OCI-LY1 (cell line): ENCODE data around the gene TXNL1.

Experiments used
- H2AFZ ChIP-seq: fragments of 200-600 bp; sonication (generic), shearing (Covaris generic); 2 replicates; pipeline ENCODE4 v1.6.0; 2014; ENCODE audit warnings: antibody characterized with exemption, mild to moderate bottlenecking, low read length
- H3F3A ChIP-seq: fragments of 200-600 bp; sonication (generic), shearing (Covaris generic); 2 replicates; pipeline ENCODE4 v1.6.0; 2014; ENCODE audit warnings: mild to moderate bottlenecking, antibody characterized with exemption, low read length, moderate library complexity; ENCODE audit not compliant: insufficient read depth
- H3K27ac ChIP-seq: fragments of 200-600 bp; sonication (generic); 2 replicates; pipeline ENCODE4 v1.5.1; 2014; ENCODE audit warnings: low read length, mixed run types, mild to moderate bottlenecking, low read depth; ENCODE audit not compliant: poor library complexity, severe bottlenecking
- H3K27me3 ChIP-seq: fragments of 200-600 bp; sonication (generic); 2 replicates; pipeline ENCODE4 v1.6.0; 2014; ENCODE audit warnings: antibody characterized with exemption, mild to moderate bottlenecking, low read length, moderate library complexity; ENCODE audit not compliant: insufficient read depth
- H3K36me3 ChIP-seq: fragments of 200-600 bp; sonication (generic); 2 replicates; pipeline ENCODE4 v1.6.1; 2014; ENCODE audit warnings: mild to moderate bottlenecking, antibody characterized with exemption, low read length, moderate library complexity, mixed read lengths; ENCODE audit not compliant: insufficient read depth
- H3K4me1 ChIP-seq: fragments of 200-600 bp; sonication (generic); 2 replicates; pipeline ENCODE4 v1.5.1; 2014; ENCODE audit warnings: mild to moderate bottlenecking, low read length, moderate library complexity; ENCODE audit not compliant: insufficient read depth, severe bottlenecking
- H3K4me2 ChIP-seq: fragments of 200-600 bp; sonication (generic), shearing (Covaris generic); 2 replicates; pipeline ENCODE4 v1.6.1; 2014; ENCODE audit warnings: low read length
- H3K4me3 ChIP-seq: fragments of 200-600 bp; sonication (generic); 2 replicates; pipeline ENCODE4 v1.5.1; 2014; ENCODE audit warnings: low read length, low read depth, mild to moderate bottlenecking, mixed read lengths; ENCODE audit not compliant: poor library complexity, severe bottlenecking
- H3K79me2 ChIP-seq: fragments of 200-600 bp; shearing (Covaris generic); 2 replicates; pipeline ENCODE4 v1.6.1; 2016; ENCODE audit warnings: mixed run types, low read length, mixed read lengths; ENCODE audit not compliant: insufficient read depth
- H3K9ac ChIP-seq: fragments of 200-600 bp; sonication (generic), shearing (Covaris generic); 2 replicates; pipeline ENCODE4 v1.6.1; 2014; ENCODE audit warnings: mild to moderate bottlenecking, low read length, mixed read lengths
- H3K9me2 ChIP-seq: fragments of 200-600 bp; sonication (generic), shearing (Covaris generic); 2 replicates; pipeline ENCODE4 v1.6.1; 2014; ENCODE audit warnings: low read depth, mild to moderate bottlenecking, low read length, mixed read lengths
- H3K9me3 ChIP-seq: fragments of 200-600 bp; shearing (Covaris generic); 2 replicates; pipeline ENCODE4 v1.6.1; 2014; ENCODE audit warnings: low read length, mixed read lengths
- H4K20me1 ChIP-seq: fragments of 200-600 bp; sonication (generic), shearing (Covaris generic); 2 replicates; pipeline ENCODE4 v1.6.0; 2016; ENCODE audit warnings: mild to moderate bottlenecking, low read length; ENCODE audit not compliant: insufficient read depth
- EZH2 ChIP-seq: fragments of 200-600 bp; sonication (generic), shearing (Covaris generic); IDR thresholded peaks from 2 replicates; pipeline ENCODE4 v1.8.0; 2017; ENCODE audit warnings: borderline replicate concordance, mixed run types, mild to moderate bottlenecking, antibody characterized with exemption, low read length, moderate library complexity, mixed read lengths
- TF ChIP-seq, protein P1 (sequence below): fragments of 200-600 bp; sonication (generic), shearing (Covaris generic); IDR thresholded peaks from 2 replicates; pipeline ENCODE4 v1.5.1; 2017; ENCODE audit warnings: mild to moderate bottlenecking, antibody characterized with exemption, low read length, moderate library complexity, mixed read lengths

Gene TXNL1

GRCh38 chr18:56606618-56607017 lies 31.8 kb downstream of the TXNL1 start:
- Histone ChIP-seq H3K9me2 (no peaks in the 10 kb centered on the region), H4K20me1 (no peaks in the 10 kb centered on the region), H3K9me3 (no peaks in the 10 kb centered on the region), H3K4me1 (no peaks in the 10 kb centered on the region), H2AFZ (no peak overlapping the region), H3K4me2 (no peak overlapping the region), H3F3A (no peaks in the 10 kb centered on the region), H3K4me3 (no peak overlapping the region), H3K27ac (no peak overlapping the region), H3K79me2 (no peaks in the 10 kb centered on the region), H3K27me3 (no peaks in the 10 kb centered on the region), H3K36me3 (peaks cover 77% of the 10 kb centered on the region), H3K9ac (no peak overlapping the region)
- TF ChIP-seq EZH2, result no peak
- TF ChIP-seq, protein P1, sequence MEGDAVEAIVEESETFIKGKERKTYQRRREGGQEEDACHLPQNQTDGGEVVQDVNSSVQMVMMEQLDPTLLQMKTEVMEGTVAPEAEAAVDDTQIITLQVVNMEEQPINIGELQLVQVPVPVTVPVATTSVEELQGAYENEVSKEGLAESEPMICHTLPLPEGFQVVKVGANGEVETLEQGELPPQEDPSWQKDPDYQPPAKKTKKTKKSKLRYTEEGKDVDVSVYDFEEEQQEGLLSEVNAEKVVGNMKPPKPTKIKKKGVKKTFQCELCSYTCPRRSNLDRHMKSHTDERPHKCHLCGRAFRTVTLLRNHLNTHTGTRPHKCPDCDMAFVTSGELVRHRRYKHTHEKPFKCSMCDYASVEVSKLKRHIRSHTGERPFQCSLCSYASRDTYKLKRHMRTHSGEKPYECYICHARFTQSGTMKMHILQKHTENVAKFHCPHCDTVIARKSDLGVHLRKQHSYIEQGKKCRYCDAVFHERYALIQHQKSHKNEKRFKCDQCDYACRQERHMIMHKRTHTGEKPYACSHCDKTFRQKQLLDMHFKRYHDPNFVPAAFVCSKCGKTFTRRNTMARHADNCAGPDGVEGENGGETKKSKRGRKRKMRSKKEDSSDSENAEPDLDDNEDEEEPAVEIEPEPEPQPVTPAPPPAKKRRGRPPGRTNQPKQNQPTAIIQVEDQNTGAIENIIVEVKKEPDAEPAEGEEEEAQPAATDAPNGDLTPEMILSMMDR, result no peak

- Histone ChIP-seq H3K79me2 (no peaks in the 10 kb centered on the region), H3K4me2 (no peak overlapping the region), H3K36me3 (peaks cover 18% of the 10 kb centered on the region), H3K27ac (no peak overlapping the region), H2AFZ (no peak overlapping the region), H3K27me3 (no peaks in the 10 kb centered on the region), H4K20me1 (no peaks in the 10 kb centered on the region), H3K4me3 (no peak overlapping the region), H3K9ac (no peak overlapping the region), H3K9me3 (no peaks in the 10 kb centered on the region), H3K9me2 (no peaks in the 10 kb centered on the region), H3F3A (no peaks in the 10 kb centered on the region), H3K4me1 (no peaks in the 10 kb centered on the region)
- TF ChIP-seq EZH2, result no peak
- TF ChIP-seq, protein P1, result no peak
Measured at GRCh38 chr18:56598422-56598821, 40.0 kb downstream of the TXNL1 start.

DNA sequence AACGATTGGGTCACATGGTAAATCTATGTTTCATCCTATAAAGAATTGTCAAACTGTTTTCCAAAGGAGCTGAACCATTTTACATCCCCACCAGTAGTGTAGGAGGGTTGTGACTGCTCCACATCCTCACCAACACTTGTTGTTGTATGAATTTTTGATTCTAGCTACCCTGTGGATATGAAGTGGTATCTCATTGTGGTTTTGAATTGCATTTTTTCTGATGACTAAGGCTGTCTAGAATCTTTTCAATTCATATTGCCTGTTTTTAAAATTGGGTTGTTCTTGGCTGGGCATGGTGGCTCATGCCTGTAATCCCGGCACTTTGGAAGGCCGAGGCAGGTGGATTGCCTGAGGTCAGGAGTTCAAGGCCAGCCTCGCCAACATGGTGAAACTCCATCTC lies 44.5 kb downstream of the TXNL1 start:
- H3K4me3 ChIP-seq, result no peak overlapping the region

More for the DNA sequence above, 44.5 kb downstream of the TXNL1 start:
- Histone ChIP-seq H4K20me1 (no peaks in the 10 kb centered on the region), H3F3A (no peaks in the 10 kb centered on the region), H2AFZ (no peak overlapping the region), H3K9me2 (no peaks in the 10 kb centered on the region), H3K79me2 (no peaks in the 10 kb centered on the region), H3K4me2 (no peak overlapping the region), H3K27me3 (no peaks in the 10 kb centered on the region), H3K27ac (no peak overlapping the region), H3K4me1 (no peaks in the 10 kb centered on the region), H3K9ac (no peak overlapping the region), H3K36me3 (no peaks in the 10 kb centered on the region), H3K9me3 (no peaks in the 10 kb centered on the region)
- TF ChIP-seq, protein P1, result no peak
- no peak for TF ChIP-seq EZH2
